ENCODE measurements around the gene UBE2E1. TPM values are rescaled to one million over a fixed set of nuclear protein-coding genes. Genes with fewer than 3 reads are reported as not detected.
"Not testable (repeated sequence)": the region's sequence is repeated elsewhere in the genome, so short reads cannot be mapped to it uniquely, and the experiment has no call there.

The UBE2E1 gene
- total RNA-seq, 1 experiment from 2014 or later = 74.3 TPM

DNA sequence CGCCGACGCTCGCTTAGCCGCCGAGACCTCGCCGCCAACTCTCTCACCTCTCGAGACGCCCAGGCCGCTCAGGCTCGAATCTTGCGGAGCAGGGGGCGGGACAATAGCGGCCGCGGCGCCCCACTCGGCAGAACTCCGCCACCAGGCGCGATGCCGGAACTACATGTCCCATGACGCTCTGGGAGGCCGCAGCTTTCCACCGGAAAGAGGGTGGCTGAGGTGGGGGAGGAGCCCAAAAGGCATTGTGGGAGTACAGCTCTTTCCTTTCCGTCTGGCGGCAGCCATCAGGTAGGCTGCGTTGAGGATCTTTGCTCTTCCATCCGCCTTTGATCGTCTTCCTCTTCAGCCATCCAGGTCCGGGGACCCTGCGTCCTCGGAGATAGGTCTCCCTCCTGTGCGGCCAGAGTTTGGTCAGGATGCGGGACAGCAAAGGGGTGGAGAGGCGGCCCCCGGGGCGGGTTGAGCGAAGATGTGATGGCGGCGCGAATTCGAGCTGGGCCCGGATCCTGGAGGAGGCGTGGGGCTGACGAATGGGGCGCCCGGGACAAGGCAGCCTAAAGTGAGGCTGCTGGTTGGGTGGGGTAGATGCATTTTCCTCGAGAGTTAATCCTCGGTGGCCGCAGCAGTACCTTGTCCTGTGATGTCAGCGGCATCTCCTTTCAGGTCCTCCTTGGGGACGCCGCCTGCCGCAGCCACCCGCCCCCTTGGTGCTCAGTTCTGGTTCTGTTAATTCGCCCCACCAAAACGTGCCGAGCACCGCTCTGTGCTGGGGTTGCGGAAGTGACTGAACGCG, 111.3 kb downstream of the UBE2E1 start, which contains the start of the genes NKIRAS1 and RPL15:
NKIRAS1 (minus strand) TSS at position 105 of the 793 bp plus-strand sequence. CDS start 6,086 bp downstream, outside the sequence.
RPL15 (plus strand) TSS at position 247 of the 793 bp plus-strand sequence. CDS start 728 bp downstream, outside the sequence.
- Mint-ChIP-seq H3K4me3 (ENCODE audit: low read depth, unreplicated experiment) (peak within 1 kb of the TSS; percentile 68), H3K27ac (ENCODE audit: unreplicated experiment) (peak within 1 kb of the TSS; percentile 98), H3K9me3 (ENCODE audit: low read depth, unreplicated experiment) (no peaks in the 10 kb centered on the region), H3K4me1 (ENCODE audit: low read depth, unreplicated experiment) (peaks cover 11% of the 10 kb centered on the region), H3K36me3 (ENCODE audit: insufficient read depth, unreplicated experiment) (peaks cover 67% of the 10 kb centered on the region), H3K27me3 (ENCODE audit: unreplicated experiment) (no peaks in the 10 kb centered on the region)
- intact Hi-C loops (cut with micrococcal nuclease; ENCODE audit: unreplicated experiment) = loop anchor here (2.0 kb wide), 1 partner anchor 30 kb away; no protein-coding TSS in a partner anchor
- CTCF ChIA-PET = interaction anchor here (0.5 to 1.2 kb wide), 3 partner anchors 29 to 149 kb away, joined by 4 to 6 read pairs (median 5); no protein-coding TSS in a partner anchor
- DNase-seq = peak; percentile 97
- no TSS peak for BruUV-seq (replicated peaks)
- TF ChIP-seq, protein P1, sequence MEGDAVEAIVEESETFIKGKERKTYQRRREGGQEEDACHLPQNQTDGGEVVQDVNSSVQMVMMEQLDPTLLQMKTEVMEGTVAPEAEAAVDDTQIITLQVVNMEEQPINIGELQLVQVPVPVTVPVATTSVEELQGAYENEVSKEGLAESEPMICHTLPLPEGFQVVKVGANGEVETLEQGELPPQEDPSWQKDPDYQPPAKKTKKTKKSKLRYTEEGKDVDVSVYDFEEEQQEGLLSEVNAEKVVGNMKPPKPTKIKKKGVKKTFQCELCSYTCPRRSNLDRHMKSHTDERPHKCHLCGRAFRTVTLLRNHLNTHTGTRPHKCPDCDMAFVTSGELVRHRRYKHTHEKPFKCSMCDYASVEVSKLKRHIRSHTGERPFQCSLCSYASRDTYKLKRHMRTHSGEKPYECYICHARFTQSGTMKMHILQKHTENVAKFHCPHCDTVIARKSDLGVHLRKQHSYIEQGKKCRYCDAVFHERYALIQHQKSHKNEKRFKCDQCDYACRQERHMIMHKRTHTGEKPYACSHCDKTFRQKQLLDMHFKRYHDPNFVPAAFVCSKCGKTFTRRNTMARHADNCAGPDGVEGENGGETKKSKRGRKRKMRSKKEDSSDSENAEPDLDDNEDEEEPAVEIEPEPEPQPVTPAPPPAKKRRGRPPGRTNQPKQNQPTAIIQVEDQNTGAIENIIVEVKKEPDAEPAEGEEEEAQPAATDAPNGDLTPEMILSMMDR (IDR thresholded peaks at IDR 0.05; ENCODE audit: unreplicated experiment) = peak; percentile 40

GRCh38 chr3:23917679-23918303, 112.0 kb downstream of the UBE2E1 start:
- not testable (repeated sequence) for H3K27me3 Mint-ChIP-seq (ENCODE audit: unreplicated experiment); BruUV-seq (replicated peaks); H3K9me3 Mint-ChIP-seq (ENCODE audit: low read depth, unreplicated experiment)
- intact Hi-C loops (cut with micrococcal nuclease; ENCODE audit: unreplicated experiment) = loop anchor here (2.0 kb wide), 1 partner anchor 29 kb away; no protein-coding TSS in a partner anchor
- CTCF ChIA-PET = interaction anchor here (1.2 kb wide), 1 partner anchor 28 kb away, joined by 5 read pairs; no protein-coding TSS in a partner anchor
- peaks cover 11% of the 10 kb centered on the region for H3K4me1 Mint-ChIP-seq (ENCODE audit: low read depth, unreplicated experiment)
- peak overlapping the region; percentile 68 for H3K4me3 Mint-ChIP-seq (ENCODE audit: low read depth, unreplicated experiment)
- H3K27ac Mint-ChIP-seq (ENCODE audit: unreplicated experiment) = peak overlapping the region; percentile 98
- H3K36me3 Mint-ChIP-seq (ENCODE audit: insufficient read depth, unreplicated experiment) = peaks cover 67% of the 10 kb centered on the region
- peak; percentile 69 for DNase-seq

- Mint-ChIP-seq H3K36me3 (ENCODE audit: insufficient read depth, unreplicated experiment) (peaks cover 67% of the 10 kb centered on the region), H3K4me3 (ENCODE audit: low read depth, unreplicated experiment) (peak overlapping the region; percentile 68), H3K27ac (ENCODE audit: unreplicated experiment) (peak overlapping the region; percentile 98), H3K4me1 (ENCODE audit: low read depth, unreplicated experiment) (peaks cover 11% of the 10 kb centered on the region)
- DNase-seq; H3K27me3 Mint-ChIP-seq (ENCODE audit: unreplicated experiment); intact Hi-C loops (cut with micrococcal nuclease; ENCODE audit: unreplicated experiment); BruUV-seq (replicated peaks); H3K9me3 Mint-ChIP-seq (ENCODE audit: low read depth, unreplicated experiment): not testable (repeated sequence)
- CTCF ChIA-PET = interaction anchor here (0.5 kb wide), 1 partner anchor 44 kb away, joined by 3 read pairs; no protein-coding TSS in a partner anchor
Measured at GRCh38 chr3:23918331-23918730, 112.6 kb downstream of the UBE2E1 start.

DNA sequence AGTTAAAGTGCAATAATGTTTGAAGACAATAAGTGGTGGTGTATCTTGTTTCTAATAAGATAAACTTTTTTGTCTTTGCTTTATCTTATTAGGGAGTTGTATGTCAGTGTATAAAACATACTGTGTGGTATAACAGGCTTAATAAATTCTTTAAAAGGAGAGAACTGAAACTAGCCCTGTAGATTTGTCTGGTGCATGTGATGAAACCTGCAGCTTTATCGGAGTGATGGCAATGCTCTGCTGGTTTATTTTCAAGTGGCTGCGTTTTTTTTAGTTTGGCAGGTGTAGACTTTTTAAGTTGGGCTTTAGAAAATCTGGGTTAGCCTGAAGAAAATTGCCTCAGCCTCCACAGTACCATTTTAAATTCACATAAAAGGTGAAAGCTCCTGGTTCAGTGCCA, 113.9 kb downstream of the UBE2E1 start:
- Mint-ChIP-seq H3K4me3 (ENCODE audit: low read depth, unreplicated experiment) (no peak overlapping the region), H3K27me3 (ENCODE audit: unreplicated experiment) (no peaks in the 10 kb centered on the region), H3K36me3 (ENCODE audit: insufficient read depth, unreplicated experiment) (peaks cover 67% of the 10 kb centered on the region), H3K27ac (ENCODE audit: unreplicated experiment) (no peak overlapping the region), H3K9me3 (ENCODE audit: low read depth, unreplicated experiment) (no peaks in the 10 kb centered on the region), H3K4me1 (ENCODE audit: low read depth, unreplicated experiment) (peaks cover 11% of the 10 kb centered on the region)
- BruUV-seq (replicated peaks) = no TSS peak
- intact Hi-C loops (cut with micrococcal nuclease; ENCODE audit: unreplicated experiment) = no loop called here
- CTCF ChIA-PET = no interaction called here
- DNase-seq = no peak
- TF ChIP-seq, protein P1 (IDR thresholded peaks at IDR 0.05; ENCODE audit: unreplicated experiment) = no peak

DNA sequence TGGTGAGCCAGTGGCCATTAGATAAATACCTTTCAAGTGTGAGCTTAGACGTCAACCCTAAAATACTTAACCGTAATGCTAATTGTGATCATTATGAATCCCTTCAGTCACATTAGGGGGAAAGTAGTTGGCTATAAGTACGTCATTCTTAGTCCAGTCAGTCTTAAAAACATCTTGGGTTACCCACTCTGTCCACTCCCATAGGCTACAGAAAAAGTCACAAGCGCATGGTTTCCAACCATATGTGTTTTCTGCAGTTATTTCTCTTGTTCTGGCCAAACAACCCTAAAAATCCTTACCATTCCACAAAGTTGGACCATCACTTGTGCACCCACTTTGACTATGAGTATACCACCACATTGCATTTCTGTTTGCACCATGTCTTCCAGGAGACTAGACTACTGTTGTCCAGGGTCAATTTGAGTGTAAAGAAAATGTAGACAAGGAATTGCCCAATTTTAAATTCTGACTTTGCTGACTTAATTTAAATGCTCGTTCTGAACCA, 114.4 kb downstream of the UBE2E1 start:
- Mint-ChIP-seq H3K4me1 (ENCODE audit: low read depth, unreplicated experiment) (peaks cover 9% of the 10 kb centered on the region), H3K9me3 (ENCODE audit: low read depth, unreplicated experiment) (no peaks in the 10 kb centered on the region), H3K27ac (ENCODE audit: unreplicated experiment) (no peak overlapping the region), H3K27me3 (ENCODE audit: unreplicated experiment) (no peaks in the 10 kb centered on the region), H3K4me3 (ENCODE audit: low read depth, unreplicated experiment) (no peak overlapping the region), H3K36me3 (ENCODE audit: insufficient read depth, unreplicated experiment) (peaks cover 67% of the 10 kb centered on the region)
- BruUV-seq (replicated peaks) = no TSS peak
- intact Hi-C loops (cut with micrococcal nuclease; ENCODE audit: unreplicated experiment) = no loop called here
- CTCF ChIA-PET = no interaction called here
- TF ChIP-seq, protein P1 (IDR thresholded peaks at IDR 0.05; ENCODE audit: unreplicated experiment) = no peak
- no peak for DNase-seq

All from Calu3 (cell line).